ENCODE measurements around the gene SEC63.

Gene SEC63

GRCh38 chr6:107819964-107820337 lies 138.1 kb downstream of the SEC63 start:
- no peak for TF ChIP-seq POLR2A (IDR thresholded peaks at IDR 0.05; ENCODE audit: low read depth, low read length)
- no peak for DNase-seq (ENCODE audit: insufficient read length, low spot score)
- no peak for FAIRE-seq

- no peak for TF ChIP-seq POLR2A (IDR thresholded peaks at IDR 0.05; ENCODE audit: low read depth, low read length)
- DNase-seq (ENCODE audit: insufficient read length, low spot score) = no peak
- FAIRE-seq = no peak
Observed at GRCh38 chr6:107819217-107819616, 138.8 kb downstream of the SEC63 start.

DNA sequence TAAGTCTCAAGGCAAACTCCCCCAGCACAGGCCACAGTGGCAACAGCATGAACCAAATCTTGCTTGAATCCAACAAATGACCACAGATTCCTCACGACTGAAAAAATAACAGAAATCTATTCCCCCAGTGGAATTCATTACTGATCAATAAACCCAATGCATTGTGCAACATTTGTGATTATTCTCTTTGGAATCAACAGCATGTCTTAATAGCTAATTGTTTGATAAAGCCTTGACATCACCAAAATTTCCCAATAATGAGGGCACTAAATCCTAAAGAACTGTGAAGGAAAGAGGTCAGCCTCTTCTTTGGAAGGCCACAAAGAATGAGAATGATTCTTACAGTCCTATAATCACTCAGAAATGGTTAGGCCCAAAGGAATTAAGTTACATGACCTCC lies 139.7 kb downstream of the SEC63 start:
- FAIRE-seq (no peak), DNase-seq (ENCODE audit: insufficient read length, low spot score) (no peak)
- TF ChIP-seq POLR2A (IDR thresholded peaks at IDR 0.05; ENCODE audit: low read depth, low read length) = no peak

DNA sequence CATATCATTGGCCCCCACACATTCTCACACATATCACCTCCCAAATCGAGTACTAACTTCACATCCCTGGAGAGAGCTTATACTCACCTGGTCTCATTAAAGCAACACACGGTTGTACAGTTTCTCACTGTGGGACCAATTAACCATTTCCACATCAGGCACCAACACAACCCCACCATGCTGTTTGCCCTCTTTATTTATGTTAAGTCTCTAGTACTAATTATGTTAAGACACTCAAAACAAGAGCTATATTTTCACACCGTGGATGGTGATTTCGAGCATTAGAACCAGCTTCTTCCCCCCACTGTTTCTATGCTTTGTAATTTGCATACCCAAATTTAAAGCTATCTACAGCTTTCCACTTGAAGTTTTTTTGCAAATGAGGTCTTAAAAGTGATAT lies 140.2 kb downstream of the SEC63 start:
- DNase-seq (ENCODE audit: insufficient read length, low spot score) (no peak), FAIRE-seq (no peak)
- TF ChIP-seq POLR2A (IDR thresholded peaks at IDR 0.05; ENCODE audit: low read depth, low read length) = no peak
